Stimulated activated CD4-positive, alpha-beta T cell treated with anti-CD3 and anti-CD28 coated beads, Interleukin-12 subunit alpha, Interleukin-12 subunit beta, amount 100 ng/mL, for 48 hours (primary cell): Measurements from ENCODE around the gene CDK18.
"Not testable (repeated sequence)": the region's sequence is repeated elsewhere in the genome, so short reads cannot be mapped to it uniquely, and the experiment has no call there.

Source experiments
- DNase-seq, 3 donors: peaks; one replicate each; pipeline ENCODE4 v3.0.0-alpha.2; 2020; ENCODE audit warnings: low read depth in 2 of 3, low spot score in 1 of 3

The CDK18 gene

GRCh38 chr1:205480349-205480985 is 24.0 kb upstream of the CDK18 start:
- DNase-seq: peak; percentile 34 to 45 (median 44)

- DNase-seq: no peak
These were observed 23.3 kb upstream of the CDK18 start for GRCh38 chr1:205481218-205481617.

GRCh38 chr1:205481629-205482151 is 22.8 kb upstream of the CDK18 start:
- DNase-seq: no peak

GRCh38 chr1:205482587-205482986 is 21.9 kb upstream of the CDK18 start:
- DNase-seq: not testable (repeated sequence)

GRCh38 chr1:205483372-205483771 is 21.1 kb upstream of the CDK18 start:
- no peak for DNase-seq

- peak; percentile 44 to 63 (median 46) for DNase-seq
These were observed 19.2 kb upstream of the CDK18 start for GRCh38 chr1:205484985-205485967.

- DNase-seq: no peak
These were observed 18.2 kb upstream of the CDK18 start for GRCh38 chr1:205486258-205486657.

GRCh38 chr1:205488074-205488723 is 16.3 kb upstream of the CDK18 start:
- peak in 1 of 3 donors; percentile 37 for DNase-seq

GRCh38 chr1:205491794-205492193 is 12.7 kb upstream of the CDK18 start:
- no peak for DNase-seq

GRCh38 chr1:205492201-205492667 is 12.2 kb upstream of the CDK18 start:
- no peak for DNase-seq

GRCh38 chr1:205492774-205493173 is 11.7 kb upstream of the CDK18 start:
- DNase-seq: no peak

GRCh38 chr1:205493241-205494085 is 11.0 kb upstream of the CDK18 start:
- no peak for DNase-seq

GRCh38 chr1:205494115-205494514 is 10.4 kb upstream of the CDK18 start:
- DNase-seq: no peak

GRCh38 chr1:205495237-205495823 is 9.1 kb upstream of the CDK18 start:
- no peak for DNase-seq

- DNase-seq: no peak
These were observed 7.8 kb upstream of the CDK18 start for GRCh38 chr1:205496661-205497060.

GRCh38 chr1:205497351-205497750 is 7.1 kb upstream of the CDK18 start:
- DNase-seq: no peak

- no peak for DNase-seq
These were observed 4.7 kb upstream of the CDK18 start for GRCh38 chr1:205499789-205500188.

GRCh38 chr1:205500240-205501233 is 3.9 kb upstream of the CDK18 start:
- DNase-seq: no peak
